GM18867 (cell line): Measurements from ENCODE around the gene GNB1L.
A peak's percentile ranks its signal among the peaks of the same experiment; 100 is the strongest.

ENCODE experiments used
- ATAC-seq: cut with Tn5 transposase; IDR thresholded peaks from one replicate; pipeline ENCODE4 v1.9.1; 2021; ENCODE audit warnings: mild to moderate bottlenecking, moderate library complexity; ENCODE audit not compliant: unreplicated experiment

Gene GNB1L

DNA sequence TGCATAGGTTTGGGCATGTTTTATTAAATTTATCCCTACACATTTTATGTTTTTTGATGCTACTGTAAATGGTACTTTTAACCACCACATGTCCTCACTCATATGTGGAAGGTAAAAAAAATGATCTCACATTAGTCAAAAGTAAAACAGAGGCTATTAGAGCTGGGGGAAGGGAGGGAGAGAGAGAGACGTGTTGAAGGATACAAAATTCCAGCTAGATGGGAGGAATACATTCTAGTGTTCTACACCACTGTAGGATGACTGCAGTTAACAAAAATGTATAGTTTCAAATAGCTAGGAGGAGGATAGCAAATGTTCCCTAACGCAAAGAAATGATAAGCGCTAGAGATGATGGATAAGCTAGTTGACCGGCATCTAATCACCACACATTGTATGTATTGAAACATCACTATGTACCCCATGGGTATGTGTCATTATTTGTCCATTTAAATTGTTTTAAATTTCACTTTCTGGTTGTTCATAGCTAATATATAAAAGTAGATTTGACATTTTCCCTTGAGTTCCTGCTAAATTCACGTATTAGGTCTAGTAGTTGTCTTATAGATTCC lies 9.9 kb upstream of the GNB1L start:
- no peak for ATAC-seq

DNA sequence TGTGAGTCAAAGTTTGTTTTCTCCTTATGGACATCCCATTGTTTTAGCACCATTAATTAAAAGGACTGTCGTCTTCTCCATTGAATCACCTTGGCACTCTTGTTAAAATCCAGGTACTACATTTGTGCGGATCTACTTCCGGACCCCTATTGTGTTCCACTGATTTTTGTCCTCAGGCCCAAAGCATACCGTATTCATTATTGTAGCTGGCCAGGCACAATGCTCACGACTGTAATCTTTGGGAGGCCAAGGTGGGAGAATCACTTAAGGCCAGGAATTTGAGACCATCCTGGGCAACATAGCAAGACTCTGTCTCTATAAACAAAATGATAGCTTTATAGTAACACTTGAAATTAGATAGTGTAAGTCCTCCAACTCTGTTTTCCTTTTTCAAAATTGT lies 8.9 kb upstream of the GNB1L start:
- ATAC-seq = no peak

DNA sequence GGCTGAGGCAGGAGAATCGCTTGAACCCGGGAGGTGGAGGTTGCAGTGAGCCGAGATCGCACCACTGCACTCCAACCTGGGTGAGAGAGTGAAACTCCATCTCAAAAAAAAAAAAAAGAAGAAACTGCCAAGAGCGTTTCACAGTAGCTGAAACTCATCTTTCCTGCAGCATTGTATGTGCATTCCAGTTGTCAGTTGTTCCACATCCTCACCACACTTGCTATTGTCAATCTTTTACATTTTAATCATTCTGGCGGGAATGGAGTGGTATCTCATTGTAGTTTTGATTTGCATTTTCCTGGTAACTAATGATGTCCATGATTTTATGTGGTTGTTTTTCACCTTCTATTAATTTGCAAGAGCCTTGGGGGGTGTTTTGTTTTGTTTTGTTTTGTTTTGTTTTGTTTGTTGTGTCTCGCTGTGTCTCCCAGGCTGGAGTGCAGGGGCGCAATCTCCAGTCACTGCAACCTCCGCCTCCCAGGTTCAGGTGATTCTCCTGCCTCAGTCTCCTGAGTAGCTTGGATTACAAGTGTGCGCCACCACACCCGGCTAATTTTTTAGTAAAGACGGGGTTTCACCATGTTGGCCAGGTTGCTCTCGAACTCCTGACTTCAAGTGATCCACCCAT lies 8.1 kb upstream of the GNB1L start:
- ATAC-seq = no peak

DNA sequence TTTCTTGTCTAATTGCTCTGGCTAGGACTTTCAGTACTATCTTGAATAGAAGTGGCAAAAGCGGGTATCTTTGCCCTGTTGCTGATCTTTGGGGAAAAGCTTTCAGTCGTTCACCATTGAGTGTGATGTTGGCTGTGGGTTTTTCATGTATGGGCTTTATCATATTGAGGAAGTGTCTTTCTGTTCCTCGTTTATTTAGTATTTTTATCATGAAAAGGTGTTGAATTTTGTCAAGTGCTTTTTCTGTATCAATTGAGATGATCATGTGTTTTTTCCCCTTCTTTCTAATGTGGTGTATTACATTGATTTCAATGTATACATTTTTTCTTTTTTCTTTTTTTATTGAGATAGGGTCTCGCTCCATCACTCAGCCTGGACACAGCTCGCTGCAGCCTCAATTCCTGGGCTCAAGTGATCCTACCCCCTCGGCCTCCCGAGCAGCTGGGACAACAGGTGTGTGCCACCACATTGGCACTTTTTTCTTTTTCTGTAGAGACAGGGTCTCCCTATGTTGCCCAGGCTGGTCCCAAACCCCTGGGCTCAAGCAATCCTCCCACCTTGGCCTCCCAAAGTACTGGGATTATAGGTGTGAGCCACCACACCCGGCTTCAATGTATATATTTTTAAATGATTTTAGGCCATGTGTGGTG lies 5.3 kb upstream of the GNB1L start:
- no peak for ATAC-seq

DNA sequence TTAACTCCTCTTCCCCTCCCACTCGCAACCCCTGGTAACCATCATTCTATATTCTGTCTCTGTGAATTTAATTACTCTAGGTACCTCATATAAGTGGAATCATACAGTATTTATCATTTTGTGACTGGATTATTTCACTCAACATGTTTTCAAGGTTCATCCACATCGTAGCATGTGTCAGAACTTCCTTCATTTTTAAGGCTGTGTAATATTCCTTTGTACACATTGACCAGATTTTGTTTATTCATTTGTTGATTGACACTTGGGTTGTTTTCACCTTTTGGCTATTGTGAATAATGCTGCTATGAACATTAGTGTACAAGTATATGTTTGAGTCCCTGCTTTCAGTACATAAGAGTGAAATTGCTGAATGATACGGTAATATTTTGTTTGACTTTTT lies 2.7 kb upstream of the GNB1L start:
- no peak for ATAC-seq

DNA sequence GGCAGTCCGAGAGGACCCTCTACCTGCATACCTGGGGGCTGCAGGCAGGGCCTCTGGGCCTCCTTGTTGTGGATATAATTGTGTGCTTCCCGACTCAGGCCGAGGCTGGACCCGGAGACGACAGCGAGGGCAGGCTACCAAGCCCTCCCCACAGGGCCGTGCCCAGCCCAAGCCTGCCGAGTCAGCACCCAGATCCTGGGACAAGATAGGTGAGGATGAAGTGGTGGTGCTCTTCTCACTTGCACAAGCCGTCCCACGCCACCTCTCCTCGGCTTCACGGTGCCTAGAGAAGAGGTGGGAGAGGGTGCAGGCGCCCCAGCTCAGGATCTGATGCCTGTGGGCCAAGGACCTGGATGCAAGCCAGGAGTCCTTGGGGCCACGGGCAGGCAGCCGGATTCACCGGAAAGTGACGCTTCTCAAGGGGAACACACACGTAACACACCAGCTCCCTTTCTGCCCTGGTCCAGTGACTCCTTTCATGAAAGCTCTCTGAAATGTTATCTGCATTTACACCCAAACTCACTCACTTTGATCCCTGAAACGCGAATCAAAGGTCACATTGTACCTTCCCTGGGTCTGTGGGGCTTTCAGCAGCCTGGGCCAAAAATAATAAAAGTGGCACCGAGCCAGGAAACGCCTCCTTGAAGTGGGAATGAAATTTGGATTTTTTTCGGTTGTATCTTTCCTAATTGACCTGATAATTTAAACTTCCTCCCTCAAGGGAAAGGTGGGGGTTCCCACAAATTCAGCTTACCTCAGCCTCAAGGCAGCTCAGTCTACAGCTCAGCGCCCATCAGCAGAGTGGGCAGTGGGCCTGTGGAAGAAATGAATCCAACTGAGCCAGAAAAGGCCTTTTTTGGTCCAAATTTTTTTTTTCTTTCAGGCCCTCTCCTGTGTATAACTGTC lies 1.1 kb upstream of the GNB1L start:
- peak; percentile 11 for ATAC-seq

DNA sequence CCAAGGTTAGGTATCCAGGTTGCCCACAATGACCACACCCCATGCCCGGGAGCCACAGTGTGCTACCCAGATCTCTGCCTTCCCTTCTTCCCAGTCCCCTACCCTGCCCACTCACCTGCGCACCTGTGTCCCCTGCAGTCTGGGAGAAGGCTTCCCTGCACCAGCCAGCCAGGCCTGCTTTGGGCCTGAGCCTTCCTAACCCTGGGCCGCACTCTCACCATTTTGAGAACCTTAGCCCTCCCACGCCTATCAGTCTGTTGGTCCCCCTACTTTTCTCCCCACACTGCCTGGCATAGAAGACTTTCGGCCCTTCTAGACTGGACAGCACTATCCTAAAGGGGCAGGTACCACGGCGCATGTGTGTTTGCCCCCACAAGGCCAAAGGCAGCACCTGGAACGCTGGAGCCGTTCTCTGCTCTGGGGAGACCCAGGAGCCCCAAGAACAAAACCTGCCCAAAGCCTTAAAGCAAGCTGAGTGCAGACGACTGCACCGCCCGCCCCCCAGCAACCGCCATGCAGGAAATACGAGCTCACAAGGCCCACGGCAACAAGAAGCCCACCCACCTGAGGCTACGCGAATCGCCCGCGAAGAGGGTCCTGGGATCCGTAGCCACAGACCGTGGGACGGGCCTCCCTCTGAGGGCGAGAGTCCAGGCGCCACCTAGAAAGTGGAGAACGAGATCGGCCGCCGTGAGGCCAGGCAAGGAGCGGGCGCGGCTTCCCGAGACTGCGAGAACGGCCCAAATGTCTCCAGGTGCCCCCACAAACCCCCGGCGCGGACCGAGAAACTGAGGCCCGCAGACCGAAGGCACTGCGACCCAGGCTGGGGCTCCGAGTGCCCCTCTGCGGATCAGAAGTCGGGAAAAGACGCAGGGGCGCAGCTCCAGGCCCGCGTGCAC lies 546 bp downstream of the GNB1L start:
- no peak for ATAC-seq

DNA sequence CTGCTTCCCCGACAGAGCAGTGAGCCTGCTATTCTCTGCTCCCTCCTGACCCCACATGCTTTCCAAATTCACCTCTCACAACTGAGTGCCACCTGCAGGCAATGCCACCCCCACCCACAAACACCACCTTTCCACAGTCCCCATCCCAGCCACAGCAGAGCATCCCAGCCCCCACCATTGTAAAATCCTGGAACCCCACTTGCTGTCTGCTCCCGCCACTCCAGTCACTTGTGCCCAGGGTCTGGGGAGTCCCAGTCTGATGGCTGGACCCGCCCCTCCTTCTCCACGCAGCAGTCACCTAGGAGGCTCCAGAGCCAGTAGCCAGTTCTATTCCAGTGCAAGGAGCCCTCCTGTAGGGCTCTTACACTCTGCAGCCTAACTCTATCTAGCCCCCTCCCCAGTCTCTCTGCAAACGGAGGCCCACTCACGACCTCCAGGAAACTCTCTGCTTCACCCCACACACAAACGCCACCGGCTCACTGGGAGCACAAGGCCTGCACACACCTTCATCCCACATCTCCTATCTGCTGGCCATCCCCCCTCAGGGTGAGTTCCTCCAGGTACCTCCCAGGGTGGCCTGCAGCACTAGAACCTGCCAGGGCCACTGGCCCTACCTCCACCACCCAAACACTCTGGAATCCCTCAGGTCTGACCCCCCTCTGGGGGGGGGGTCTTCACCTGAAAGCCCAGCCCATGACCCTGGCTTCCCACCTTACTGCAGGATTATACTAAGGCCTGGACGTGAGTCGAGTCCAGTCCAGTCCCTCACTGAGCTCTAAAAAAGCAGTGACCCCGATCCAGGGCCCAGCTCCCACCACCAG lies 1.4 kb downstream of the GNB1L start:
- ATAC-seq = no peak

DNA sequence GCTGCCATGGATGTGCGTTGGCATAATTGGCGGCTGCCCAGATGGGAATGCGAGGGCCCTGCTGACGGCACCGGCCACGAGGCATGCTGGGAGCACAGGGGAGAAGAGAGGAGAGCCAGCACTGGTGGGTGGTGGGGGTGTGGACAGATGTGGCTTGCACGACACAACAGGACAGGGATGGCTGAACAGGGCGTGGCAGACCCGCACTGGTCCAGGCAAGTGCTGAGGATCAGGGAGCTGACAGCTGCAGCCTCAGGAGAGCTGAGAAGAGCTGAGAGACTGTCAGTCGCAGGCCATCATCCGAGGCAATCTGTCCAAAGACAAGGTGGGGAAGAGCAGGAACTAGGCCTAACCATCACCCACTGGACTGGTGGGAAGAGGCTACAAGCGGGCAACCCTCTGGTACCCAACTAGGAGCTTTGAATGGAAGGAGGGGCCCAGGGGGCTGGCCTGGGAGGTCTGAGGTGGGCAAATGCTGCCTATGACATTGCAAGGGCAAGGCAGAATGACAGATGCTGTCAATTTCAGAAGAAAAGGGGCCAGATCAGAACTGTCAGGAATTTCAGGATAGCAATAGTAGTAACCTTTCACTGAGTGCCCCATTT lies 2.4 kb downstream of the GNB1L start:
- ATAC-seq = no peak

DNA sequence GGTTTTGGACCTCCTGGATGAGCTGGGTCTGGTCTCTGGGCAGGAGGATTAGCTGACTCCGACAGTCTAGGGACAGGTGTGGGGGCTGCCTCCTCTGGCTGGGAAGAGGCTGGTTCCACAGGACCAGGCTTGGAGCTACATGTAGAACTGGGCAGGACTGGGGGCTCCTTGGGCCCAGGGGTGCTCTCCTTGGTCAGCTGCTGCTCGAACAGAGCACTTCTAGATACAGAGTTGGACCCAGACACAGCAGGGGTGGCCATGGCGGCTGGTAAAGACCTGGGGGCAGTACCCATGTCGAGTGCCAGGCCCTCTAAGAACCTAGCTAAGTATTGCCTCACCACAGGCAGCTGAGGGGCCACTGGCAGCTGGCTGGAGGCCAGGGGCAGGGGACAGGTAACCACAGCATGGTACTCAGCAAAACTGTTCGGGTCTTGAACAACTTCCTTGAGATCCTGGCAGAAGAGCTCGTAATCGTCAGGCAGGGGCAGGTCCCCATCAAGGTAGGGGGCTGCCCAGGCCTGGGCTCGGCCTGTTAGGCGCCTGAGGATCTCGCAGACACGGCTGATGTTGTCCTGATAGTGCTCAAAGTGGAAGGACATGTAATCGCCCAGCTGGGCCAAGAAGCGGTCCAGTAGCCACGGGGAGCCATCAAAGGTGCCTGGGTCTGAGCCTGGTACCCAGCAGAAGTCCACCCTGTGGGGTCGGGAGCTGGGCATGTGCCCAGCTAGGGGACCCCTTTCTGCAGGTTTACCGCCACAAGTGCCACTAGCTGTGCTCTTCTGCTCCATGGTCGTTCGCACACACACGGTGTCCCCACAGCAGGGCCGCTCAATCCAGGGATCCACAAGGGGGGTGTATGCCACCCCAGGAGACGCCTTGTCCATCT lies 3.1 kb downstream of the GNB1L start:
- ATAC-seq = no peak

DNA sequence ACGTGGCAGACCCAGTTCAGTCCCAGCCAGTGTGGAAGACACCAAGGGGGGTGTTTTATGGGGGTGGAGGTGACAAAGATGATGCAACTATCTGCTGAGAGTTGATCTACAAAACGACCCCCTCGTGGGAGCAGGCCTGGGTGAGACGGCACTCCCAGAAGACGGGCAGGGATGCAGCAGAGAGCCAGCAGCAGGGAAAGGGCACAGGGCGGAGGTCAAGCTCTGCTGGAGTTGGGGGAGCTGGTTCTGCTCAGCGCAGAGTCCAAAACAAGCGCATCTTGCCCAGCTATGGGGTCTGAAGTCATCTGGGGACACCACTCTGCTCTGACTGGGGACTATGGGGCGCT lies 3.9 kb downstream of the GNB1L start:
- no peak for ATAC-seq

DNA sequence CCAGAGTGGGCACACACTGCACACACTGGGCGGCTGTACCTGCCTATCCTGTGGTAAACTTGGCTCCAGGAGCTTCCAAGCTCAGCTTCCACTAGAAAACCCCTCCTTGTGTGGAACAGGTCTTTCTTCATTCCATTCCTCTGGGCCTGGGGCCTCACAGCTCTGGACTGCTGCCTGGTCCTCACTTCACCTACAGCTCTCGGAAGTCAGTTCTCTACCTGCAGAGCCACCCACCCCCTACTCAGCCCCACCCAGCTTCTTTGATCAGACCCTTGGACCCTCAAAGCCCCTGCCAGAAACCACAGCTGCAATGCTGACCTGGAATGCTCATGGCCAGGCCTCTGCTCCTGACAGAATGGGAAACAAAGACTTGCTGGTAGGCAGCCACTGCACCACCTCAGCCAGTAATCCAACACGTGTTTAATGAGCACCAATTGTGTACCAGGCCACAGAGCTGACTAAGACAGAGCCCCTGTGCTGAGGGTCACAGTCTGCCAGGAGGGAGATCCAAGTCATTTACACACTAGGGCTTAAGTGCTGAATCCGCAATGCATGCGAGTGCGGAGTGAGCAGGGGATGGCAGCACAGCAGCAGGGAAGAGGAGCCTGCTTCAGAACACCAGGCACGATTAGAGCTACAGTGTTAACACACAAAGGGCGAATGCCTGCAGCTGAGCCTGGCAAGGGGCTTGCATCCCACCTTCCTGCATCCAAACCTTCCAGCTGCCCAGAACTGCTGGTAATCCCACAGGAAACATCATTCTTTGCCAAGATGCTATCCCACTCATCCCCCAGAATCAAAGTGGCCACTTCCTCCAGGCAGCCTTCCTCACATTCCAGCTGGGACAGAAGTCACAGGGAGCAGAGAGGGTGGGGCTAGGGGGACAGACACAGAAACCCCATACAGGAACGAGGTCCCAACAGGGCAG lies 4.6 kb downstream of the GNB1L start:
- ATAC-seq = no peak

DNA sequence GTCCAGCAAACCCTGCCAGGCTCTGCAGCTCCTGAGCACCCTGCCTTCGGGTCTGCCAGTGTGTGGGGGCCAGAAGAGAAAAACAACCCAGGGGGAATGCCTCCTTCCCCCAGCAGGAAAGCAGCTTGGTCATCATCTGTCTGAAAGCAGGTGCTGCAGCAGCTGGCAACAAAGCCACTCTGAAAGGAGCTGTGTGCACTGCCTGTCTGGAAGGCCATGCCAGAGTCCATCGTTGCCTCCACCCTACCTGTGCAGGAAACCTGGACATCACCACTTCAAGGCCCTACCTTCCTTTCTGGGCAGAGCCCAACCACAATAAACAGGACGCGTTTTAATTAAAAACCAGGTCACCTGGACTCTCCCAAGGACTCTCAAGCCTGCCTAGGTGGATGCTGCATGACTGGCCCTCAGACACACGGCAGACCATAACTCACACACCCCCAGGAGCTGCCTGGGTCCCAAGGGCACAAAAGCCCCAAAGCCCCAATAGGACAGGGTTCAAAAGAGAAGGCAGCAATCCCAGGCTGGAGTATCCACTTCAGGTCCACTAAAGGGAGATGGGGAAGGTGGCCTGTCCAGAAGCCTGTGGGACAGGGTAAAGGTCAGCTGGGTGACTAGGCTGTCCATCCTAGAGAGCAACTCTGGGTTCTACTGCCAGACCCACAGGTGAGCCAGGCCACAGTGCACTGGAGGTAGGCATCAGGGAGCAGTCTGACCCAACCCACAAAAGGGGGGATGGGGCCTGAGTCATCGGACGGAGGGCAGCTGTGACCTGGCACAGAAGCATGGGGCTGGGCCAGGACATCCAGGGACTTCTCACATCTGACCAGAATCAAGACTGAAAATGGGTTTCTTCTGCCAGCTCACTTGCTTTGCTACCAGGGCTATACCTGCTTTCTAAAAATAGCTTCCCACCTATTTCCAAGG lies 6.1 kb downstream of the GNB1L start:
- no peak for ATAC-seq

DNA sequence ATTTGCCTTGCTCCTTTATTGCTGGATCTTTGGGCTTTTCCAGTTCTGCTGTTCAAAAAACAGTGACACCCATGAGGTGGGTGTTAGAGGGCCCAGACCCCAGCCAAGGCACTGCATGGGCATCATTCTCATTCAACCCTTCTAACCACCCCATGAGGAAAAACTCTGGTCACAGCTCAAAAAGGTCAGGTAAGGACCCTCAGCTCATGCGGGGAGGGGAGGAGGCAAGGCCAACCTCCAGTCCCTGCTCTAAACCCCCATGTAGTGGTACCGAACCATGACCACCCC lies 7.4 kb downstream of the GNB1L start:
- no peak for ATAC-seq

DNA sequence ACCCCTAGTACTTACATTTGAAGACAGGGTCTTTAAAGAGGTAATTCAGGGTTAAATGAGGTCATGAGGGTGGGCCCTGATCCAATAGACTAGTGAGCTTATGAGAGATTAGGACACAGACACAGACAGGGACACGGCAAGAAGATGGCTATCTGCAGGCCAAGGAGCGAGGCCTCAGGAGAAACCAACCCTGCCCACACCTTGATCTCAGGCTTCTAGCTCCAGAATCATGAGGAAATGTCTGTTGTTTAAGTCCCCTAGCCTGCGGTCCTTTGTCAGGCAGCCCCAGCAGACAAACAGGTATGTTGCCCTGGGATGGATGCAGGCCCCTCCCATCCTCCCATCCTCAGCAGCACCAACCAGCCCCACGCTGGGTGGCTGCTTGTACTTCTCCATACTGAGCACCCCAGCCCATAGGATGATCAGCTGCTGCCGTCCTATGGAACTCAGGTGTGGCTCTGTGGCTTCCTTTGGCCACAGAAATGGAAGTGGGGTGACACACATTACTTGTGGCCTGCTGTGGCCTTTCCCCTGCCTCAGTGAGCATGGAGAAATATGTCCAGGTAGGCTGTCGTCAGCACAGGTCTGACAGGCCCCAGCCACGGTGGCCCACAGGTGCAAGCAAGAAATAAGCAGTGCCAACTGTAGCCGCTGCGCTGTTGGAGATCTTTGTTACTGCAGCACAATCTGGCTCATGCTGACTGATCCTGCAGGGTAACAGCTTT lies 7.9 kb downstream of the GNB1L start:
- ATAC-seq = no peak
